Activated B cell treated with CpG ODN at 0.5 μM for 24 hours (primary cell): ENCODE data around the gene PIR. TPM values are rescaled to one million over a fixed set of nuclear protein-coding genes. Genes with fewer than 3 reads are reported as not detected.

Experiments
- ATAC-seq: fragments of 200-7000 bp; cut with Tn5 transposase; one replicate; pipeline ENCODE4 v1.10.0; 2021; ENCODE audit warnings: low read depth, mild to moderate bottlenecking, moderate library complexity
- CTCF ChIA-PET: fragments of 350-600 bp; sonication (Branson Sonifier 250); formaldehyde crosslinking; loops from one replicate; lab custom pipeline; 2021; ENCODE audit warnings: antibody characterized with exemption; lab: Charles Lee
- POLR2A ChIA-PET: fragments of 350-600 bp; sonication (Branson Sonifier 250); formaldehyde crosslinking; loops from one replicate; lab custom pipeline; 2021; ENCODE audit warnings: antibody characterized with exemption; lab: Charles Lee
- DNase-seq: peaks from one replicate; pipeline ENCODE4 v3.0.0; 2022
- H3K27ac Mint-ChIP-seq: one replicate; pipeline ENCODE4 v1.8.0; 2020; ENCODE audit warnings: mixed read lengths
- H3K27me3 Mint-ChIP-seq: one replicate; pipeline ENCODE4 v1.8.0; 2021; ENCODE audit warnings: mixed read lengths
- H3K36me3 Mint-ChIP-seq: one replicate; pipeline ENCODE4 v1.8.0; 2021; ENCODE audit warnings: low read depth, mixed read lengths
- H3K4me1 Mint-ChIP-seq: one replicate; pipeline ENCODE4 v1.8.0; 2021; ENCODE audit warnings: mixed read lengths
- H3K4me3 Mint-ChIP-seq: one replicate; pipeline ENCODE4 v1.8.0; 2020; ENCODE audit warnings: mild to moderate bottlenecking, mixed read lengths
- H3K9me3 Mint-ChIP-seq: one replicate; pipeline ENCODE4 v1.8.0; 2020; ENCODE audit warnings: mixed read lengths
- intact Hi-C: fragments of 100-400 bp; cut with micrococcal nuclease; formaldehyde crosslinking; loops from one replicate; pipeline ENCODE4 v1.15.1; 2024
- total RNA-seq: library from RNA; stranded (reverse); gene quantifications from 2 replicates; pipeline ENCODE4 v1.2.3, GENCODE V29; 2022
- TF ChIP-seq, protein P1 (sequence below): fragments of 200-600 bp; IDR thresholded peaks from one replicate; pipeline ENCODE4 v1.8.0; 2022; ENCODE audit warnings: antibody characterized with exemption, mild to moderate bottlenecking

PIR gene
- total RNA-seq, 1 donor from 2014 or later = 0.82 TPM

DNA sequence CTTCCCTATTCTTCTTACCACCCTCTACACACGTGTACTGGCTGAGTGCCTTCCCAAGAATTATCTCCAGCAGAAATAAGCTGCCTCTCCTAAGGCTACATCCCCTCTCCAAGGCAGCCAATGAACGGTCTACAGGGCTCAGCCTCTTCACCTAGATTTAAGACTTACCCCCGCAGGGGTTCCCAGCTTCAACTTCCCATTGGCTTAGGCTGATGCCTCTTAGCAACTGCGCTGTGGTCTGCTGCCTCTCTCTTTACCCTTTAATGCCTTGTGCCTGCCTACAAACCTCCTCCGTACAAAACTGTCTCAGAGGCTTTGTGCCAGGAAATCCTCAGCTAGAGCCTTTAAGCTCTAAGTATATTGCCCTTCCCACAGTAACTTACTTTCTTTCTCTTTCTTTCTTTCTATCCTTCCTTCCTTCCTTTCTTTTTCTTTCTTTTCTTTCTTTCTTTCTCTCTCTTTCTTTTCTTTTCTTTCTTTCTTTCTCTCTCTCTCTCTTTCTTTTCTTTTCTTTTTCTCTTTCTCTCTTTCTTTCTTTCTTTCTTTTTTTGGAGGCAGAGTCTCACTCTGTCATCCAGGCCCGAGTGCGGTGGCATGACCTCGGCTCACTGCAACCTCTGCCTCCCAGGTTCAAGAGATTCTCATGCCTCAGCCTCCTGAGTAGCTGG lies 142.7 kb downstream of the PIR start:
- Mint-ChIP-seq H3K27ac (no peak overlapping the region), H3K4me3 (no peak overlapping the region), H3K27me3 (no peaks in the 10 kb centered on the region), H3K36me3 (no peaks in the 10 kb centered on the region), H3K9me3 (no peaks in the 10 kb centered on the region), H3K4me1 (no peaks in the 10 kb centered on the region)
- TF ChIP-seq, protein P1, sequence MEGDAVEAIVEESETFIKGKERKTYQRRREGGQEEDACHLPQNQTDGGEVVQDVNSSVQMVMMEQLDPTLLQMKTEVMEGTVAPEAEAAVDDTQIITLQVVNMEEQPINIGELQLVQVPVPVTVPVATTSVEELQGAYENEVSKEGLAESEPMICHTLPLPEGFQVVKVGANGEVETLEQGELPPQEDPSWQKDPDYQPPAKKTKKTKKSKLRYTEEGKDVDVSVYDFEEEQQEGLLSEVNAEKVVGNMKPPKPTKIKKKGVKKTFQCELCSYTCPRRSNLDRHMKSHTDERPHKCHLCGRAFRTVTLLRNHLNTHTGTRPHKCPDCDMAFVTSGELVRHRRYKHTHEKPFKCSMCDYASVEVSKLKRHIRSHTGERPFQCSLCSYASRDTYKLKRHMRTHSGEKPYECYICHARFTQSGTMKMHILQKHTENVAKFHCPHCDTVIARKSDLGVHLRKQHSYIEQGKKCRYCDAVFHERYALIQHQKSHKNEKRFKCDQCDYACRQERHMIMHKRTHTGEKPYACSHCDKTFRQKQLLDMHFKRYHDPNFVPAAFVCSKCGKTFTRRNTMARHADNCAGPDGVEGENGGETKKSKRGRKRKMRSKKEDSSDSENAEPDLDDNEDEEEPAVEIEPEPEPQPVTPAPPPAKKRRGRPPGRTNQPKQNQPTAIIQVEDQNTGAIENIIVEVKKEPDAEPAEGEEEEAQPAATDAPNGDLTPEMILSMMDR = no peak
- POLR2A ChIA-PET = no interaction called here
- intact Hi-C loops = no loop called here
- CTCF ChIA-PET = interaction anchor here (1.1 to 4.0 kb wide), 2 partner anchors 117 to 1346 kb away, joined by 3 to 28 read pairs; no protein-coding TSS in a partner anchor
- DNase-seq (no peak), ATAC-seq (no peak)

DNA sequence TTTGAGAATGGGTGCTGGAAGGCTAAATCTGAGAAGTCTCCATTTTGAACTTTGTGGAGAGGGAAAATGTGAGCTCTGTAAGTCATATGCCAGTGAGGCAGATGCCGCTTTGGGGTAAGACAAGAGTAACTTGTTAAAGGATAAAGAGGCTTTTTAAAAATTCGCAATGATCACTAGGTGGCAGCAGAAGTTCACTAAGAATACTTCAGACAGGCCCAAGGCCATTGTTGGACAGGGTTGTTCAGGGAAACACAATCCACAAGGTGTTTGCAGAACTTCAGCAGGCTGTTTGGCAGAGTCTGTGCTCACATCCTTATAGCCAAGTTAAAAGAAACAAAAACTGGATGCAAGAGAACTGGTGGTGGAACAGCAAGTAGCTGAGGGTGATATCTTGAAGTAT lies 144.1 kb downstream of the PIR start:
- no peak overlapping the region for H3K27ac Mint-ChIP-seq
- H3K4me3 Mint-ChIP-seq = no peak overlapping the region
- intact Hi-C loops = loop anchor here (1.0 kb wide), 1 partner anchor 119 kb away; no protein-coding TSS in a partner anchor
- H3K36me3 Mint-ChIP-seq = no peaks in the 10 kb centered on the region
- ATAC-seq (peak; percentile 40), DNase-seq (no peak)
- H3K27me3 Mint-ChIP-seq = no peaks in the 10 kb centered on the region
- CTCF ChIA-PET = interaction anchor here (1.0 to 4.0 kb wide), 3 partner anchors 9 to 118 kb away, joined by 3 to 28 read pairs (median 4); no protein-coding TSS in a partner anchor
- H3K9me3 Mint-ChIP-seq = no peaks in the 10 kb centered on the region
- TF ChIP-seq, protein P1 = no peak
- H3K4me1 Mint-ChIP-seq = no peaks in the 10 kb centered on the region
- POLR2A ChIA-PET = no interaction called here

DNA sequence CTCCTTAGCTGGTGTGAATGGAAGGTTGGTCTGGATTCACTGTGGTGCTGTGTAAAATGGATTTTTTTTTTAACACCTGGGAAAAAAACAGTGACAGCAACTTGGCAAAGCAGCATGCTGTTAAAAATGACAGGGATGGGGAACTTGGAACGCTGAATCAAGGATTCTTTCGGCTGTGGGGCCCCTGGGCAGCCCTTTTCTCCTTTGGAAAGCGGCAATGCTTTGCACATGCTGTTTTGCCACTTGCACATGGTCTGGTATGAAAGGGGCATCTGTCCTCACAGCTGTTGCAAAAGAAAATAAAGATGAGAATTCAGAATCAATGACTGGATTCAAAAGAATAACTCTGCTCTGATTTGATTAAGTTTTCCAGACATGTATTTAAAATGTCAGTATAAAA lies 147.2 kb downstream of the PIR start:
- peaks cover 6% of the 10 kb centered on the region for H3K27me3 Mint-ChIP-seq
- CTCF ChIA-PET = interaction anchor here (1.0 kb wide), 1 partner anchor 10 kb away, joined by 3 read pairs; no protein-coding TSS in a partner anchor
- H3K4me3 Mint-ChIP-seq = no peak overlapping the region
- H3K27ac Mint-ChIP-seq = no peak overlapping the region
- H3K36me3 Mint-ChIP-seq = no peaks in the 10 kb centered on the region
- no peaks in the 10 kb centered on the region for H3K4me1 Mint-ChIP-seq
- intact Hi-C loops = no loop called here
- POLR2A ChIA-PET = no interaction called here
- TF ChIP-seq, protein P1 = no peak
- ATAC-seq (no peak), DNase-seq (no peak)
- no peaks in the 10 kb centered on the region for H3K9me3 Mint-ChIP-seq

DNA sequence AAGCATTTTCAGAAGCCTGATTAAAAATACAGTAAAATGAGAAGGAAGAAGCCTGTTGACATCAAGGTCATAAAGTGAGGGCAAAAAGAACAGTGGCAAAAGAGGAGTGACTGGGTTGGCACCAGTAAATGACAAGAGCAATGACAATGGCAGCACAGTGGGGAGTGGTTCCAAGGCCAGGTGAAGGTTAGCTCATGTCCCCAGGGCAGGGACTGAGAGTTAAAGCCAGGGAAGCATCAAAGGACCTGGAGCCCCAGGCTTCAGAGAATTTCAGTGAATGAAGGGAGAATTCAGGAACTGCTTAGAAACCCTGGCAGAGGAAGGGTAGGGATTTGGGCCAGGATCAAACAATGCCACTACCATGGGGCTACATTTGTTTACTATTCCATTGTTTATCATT lies 149.0 kb downstream of the PIR start:
- TF ChIP-seq, protein P1 = no peak
- Mint-ChIP-seq H3K27me3 (peaks cover 9% of the 10 kb centered on the region), H3K9me3 (no peaks in the 10 kb centered on the region), H3K4me1 (no peaks in the 10 kb centered on the region), H3K27ac (no peak overlapping the region), H3K36me3 (no peaks in the 10 kb centered on the region), H3K4me3 (no peak overlapping the region)
- ATAC-seq (no peak), DNase-seq (no peak)
- CTCF ChIA-PET = no interaction called here
- POLR2A ChIA-PET = no interaction called here
- intact Hi-C loops = no loop called here

DNA sequence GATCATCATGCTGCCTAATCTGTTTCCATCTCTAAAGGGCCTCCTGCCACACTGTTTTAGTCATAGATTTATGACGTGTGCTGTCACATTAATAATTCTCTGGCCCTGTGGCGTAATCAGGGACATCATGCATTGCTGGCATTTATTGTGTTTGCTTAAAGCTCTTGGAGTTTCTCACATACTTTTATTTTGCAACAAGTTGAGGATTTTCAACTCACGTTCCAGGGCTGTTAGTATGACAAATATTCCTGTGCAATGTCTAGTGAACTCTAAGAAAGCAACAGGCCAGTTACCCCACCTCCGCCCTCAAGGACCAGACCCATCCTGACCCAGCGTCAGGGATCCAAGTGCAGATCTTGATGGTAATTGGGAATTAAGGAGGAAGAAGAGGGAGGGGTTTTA lies 150.1 kb downstream of the PIR start:
- ChIA-PET CTCF (no interaction called here), POLR2A (no interaction called here)
- H3K27me3 Mint-ChIP-seq = peaks cover 9% of the 10 kb centered on the region
- no peaks in the 10 kb centered on the region for H3K36me3 Mint-ChIP-seq
- intact Hi-C loops = no loop called here
- no peaks in the 10 kb centered on the region for H3K9me3 Mint-ChIP-seq
- TF ChIP-seq, protein P1 = no peak
- no peak overlapping the region for H3K4me3 Mint-ChIP-seq
- no peak for DNase-seq
- no peak overlapping the region for H3K27ac Mint-ChIP-seq
- no peaks in the 10 kb centered on the region for H3K4me1 Mint-ChIP-seq
- no peak for ATAC-seq
